Esophagus muscularis mucosa (tissue), 4 donors: Measurements from ENCODE around the gene CBX2. TPM values are rescaled to one million over a fixed set of nuclear protein-coding genes. Genes with fewer than 3 reads are reported as not detected.

Experiments
- DNase-seq: peaks from one replicate; pipeline ENCODE4 v3.0.0-alpha.2; 2017; ENCODE audit errors: extremely low spot score
- H3K27ac ChIP-seq, 4 donors: fragments of 200-600 bp; sonication (generic); replicated peaks in 1 of 4; 1 replicate in 3 of 4; 2 replicates in 1 of 4; pipeline ENCODE4 v1.5.1; 2016 to 2019; ENCODE audit warnings: mild to moderate bottlenecking in 1 of 4
- H3K27me3 ChIP-seq, 4 donors: fragments of 200-600 bp; sonication (generic); one replicate each; pipeline versions ENCODE4 v1.5.1 to v1.6.0; 2016 to 2019
- H3K36me3 ChIP-seq, 4 donors: fragments of 200-600 bp; sonication (generic); one replicate each; pipeline ENCODE4 v1.5.1; 2016 to 2019
- H3K4me1 ChIP-seq, 4 donors: fragments of 200-600 bp; sonication (generic); one replicate each; pipeline ENCODE4 v1.5.1; 2016 to 2019
- H3K4me3 ChIP-seq, 4 donors: fragments of 200-600 bp; sonication (generic); 1 replicate in 2 of 4; 2 replicates in 2 of 4; pipeline ENCODE4 v1.5.1; 2016 to 2019; ENCODE audit warnings: mild to moderate bottlenecking in 4 of 4, moderate library complexity in 1 of 4
- H3K9me3 ChIP-seq, 4 donors: fragments of 200-600 bp; sonication (generic); 1 replicate in 3 of 4; 2 replicates in 1 of 4; pipeline ENCODE4 v1.5.1; 2016 to 2019
- CTCF ChIP-seq, 3 experiments: fragments of 200-600 bp in 2 of 3; fragments of 450-650 bp in 1 of 3; sonication (generic) in 2 of 3; IDR thresholded peaks; one replicate each; pipeline ENCODE4 v1.5.1; 2017 to 2019; ENCODE audit warnings: antibody characterized with exemption in 3 of 3, mild to moderate bottlenecking in 2 of 3, moderate library complexity in 1 of 3
- EP300 ChIP-seq: sonication (generic); formaldehyde crosslinking; IDR thresholded peaks from one replicate; pipeline ENCODE4 v1.6.1; 2017; ENCODE audit warnings: antibody characterized with exemption
- POLR2A ChIP-seq: fragments of 450-650 bp; IDR thresholded peaks from one replicate; pipeline ENCODE4 v1.6.1; 2017; ENCODE audit warnings: antibody characterized with exemption, moderate library complexity, mild to moderate bottlenecking, low read depth
- POLR2AphosphoS5 ChIP-seq, 2 donors: sonication (generic); formaldehyde crosslinking; IDR thresholded peaks; one replicate each; pipeline ENCODE4 v1.6.1; 2017; ENCODE audit warnings: antibody characterized with exemption in 2 of 2
- WGBS: methylation state at CpG from one replicate; pipeline ENCODE4 v1.1.5; 2018; 5-methylcytosine and 5-hydroxymethylcytosine counted together
- intact Hi-C: fragments of 100-400 bp; cut with DNase I; formaldehyde crosslinking; loops from one replicate; pipeline ENCODE4 v1.15.1; 2023
- total RNA-seq, 4 donors: library from RNA; depleted of rRNA; stranded (reverse); fragments of >200 nt; gene quantifications; one replicate each; pipeline versions ENCODE4 v1.1.0 to v1.2.1, GENCODE V29; 2016

Gene CBX2
- total RNA-seq, 4 donors from 2014 or later = 0.66 to 2.8 (median 1.5) TPM

GRCh38 chr17:79779084-79779529, 1.2 kb downstream of the CBX2 start:
- DNase-seq = no peak
- peaks cover 0 to 90% (median 31%) of the 10 kb centered on the region in 4 donors for H3K27me3 ChIP-seq

GRCh38 chr17:79779661-79780365, 1.9 kb downstream of the CBX2 start:
- intact Hi-C loops = no loop called here
- no peak for DNase-seq
- TF ChIP-seq POLR2AphosphoS5 (IDR thresholded peaks at IDR 0.05) (no peak), EP300 (no peak), POLR2A (no peak), CTCF (IDR thresholded peaks at IDR 0.05) (no peak)
- Histone ChIP-seq H3K9me3 (no peaks in the 10 kb centered on the region), H3K4me1 (peaks cover 16 to 24% (median 21%) of the 10 kb centered on the region in 4 donors), H3K27me3 (peaks cover 0 to 90% (median 31%) of the 10 kb centered on the region in 4 donors), H3K27ac (no peak overlapping the region), H3K4me3 (no peak overlapping the region), H3K36me3 (peaks cover 0 to 8% (median 5%) of the 10 kb centered on the region in 4 donors)
- WGBS = 92% methylated on average over 10 of the region's 10 CpGs

More at GRCh38 chr17:79779084-79779529, 1.2 kb downstream of the CBX2 start:
- peak overlapping the region; percentile 56 to 66 (median 64) for H3K4me3 ChIP-seq
- intact Hi-C loops = no loop called here
- peaks cover 16 to 24% (median 21%) of the 10 kb centered on the region in 4 donors for H3K4me1 ChIP-seq
- peaks cover 0 to 5% (median 3%) of the 10 kb centered on the region in 4 donors for H3K36me3 ChIP-seq
- H3K9me3 ChIP-seq = no peaks in the 10 kb centered on the region
- H3K27ac ChIP-seq = no peak overlapping the region
- TF ChIP-seq CTCF (IDR thresholded peaks at IDR 0.05) (no peak), EP300 (no peak), POLR2A (no peak), POLR2AphosphoS5 (IDR thresholded peaks at IDR 0.05) (no peak)
- WGBS = 69% methylated on average over 5 of the region's 17 CpGs

GRCh38 chr17:79781012-79781650, 3.2 kb downstream of the CBX2 start:
- Histone ChIP-seq H3K9me3 (no peaks in the 10 kb centered on the region), H3K36me3 (peaks cover 0 to 8% (median 5%) of the 10 kb centered on the region in 4 donors), H3K4me3 (no peak overlapping the region), H3K27me3 (peaks cover 0 to 90% (median 23%) of the 10 kb centered on the region in 4 donors), H3K4me1 (peaks cover 16 to 24% (median 21%) of the 10 kb centered on the region in 4 donors), H3K27ac (no peak overlapping the region)
- intact Hi-C loops = no loop called here
- TF ChIP-seq CTCF (IDR thresholded peaks at IDR 0.05) = no peak
- no peak for TF ChIP-seq EP300
- TF ChIP-seq POLR2A = no peak
- TF ChIP-seq POLR2AphosphoS5 (IDR thresholded peaks at IDR 0.05) = no peak
- WGBS = 80% methylated on average over 12 of the region's 12 CpGs
- no peak for DNase-seq

- no peak for DNase-seq
- peaks cover 17 to 23% (median 20%) of the 10 kb centered on the region in 4 donors for H3K4me1 ChIP-seq
- TF ChIP-seq CTCF (IDR thresholded peaks at IDR 0.05) (no peak), EP300 (no peak), POLR2A (no peak), POLR2AphosphoS5 (IDR thresholded peaks at IDR 0.05) (no peak)
- WGBS = 86% methylated on average over 17 of the region's 27 CpGs
- no peak overlapping the region for H3K27ac ChIP-seq
- H3K4me3 ChIP-seq = no peak overlapping the region
- no peaks in the 10 kb centered on the region for H3K9me3 ChIP-seq
- H3K36me3 ChIP-seq = peaks cover 0 to 8% (median 5%) of the 10 kb centered on the region in 4 donors
- intact Hi-C loops = no loop called here
- H3K27me3 ChIP-seq = peaks cover 0 to 90% (median 17%) of the 10 kb centered on the region in 4 donors
Observed at GRCh38 chr17:79781736-79782575, 4.0 kb downstream of the CBX2 start.
